BJ (cell line): ENCODE data around the gene MRPL36. TPM values are rescaled to one million over a fixed set of nuclear protein-coding genes. Genes with fewer than 3 reads are reported as not detected.

Experiments
- CTCF ChIA-PET: fragments of 350-600 bp; formaldehyde crosslinking; extraction: SDS; loops from one replicate; lab custom pipeline; 2021; ENCODE audit warnings: antibody characterized with exemption, inconsistent platforms; lab: Yijun Ruan, JAX
- POLR2A ChIA-PET: fragments of 300-600 bp; sonication (Branson Sonifier 250); formaldehyde crosslinking; extraction: SDS; loops from one replicate; lab custom pipeline; 2021; ENCODE audit warnings: antibody characterized with exemption; lab: Charles Lee
- DNase-seq: peaks from one replicate; pipeline ENCODE4 v3.0.0-alpha.2; 2011; ENCODE audit warnings: low read depth
- H3K27me3 ChIP-seq: 2 replicates; pipeline ENCODE4 v1.6.0; 2011; ENCODE audit warnings: low read length; ENCODE audit not compliant: control insufficient read depth, insufficient read depth
- H3K36me3 ChIP-seq: 2 replicates; pipeline ENCODE4 v1.5.1; 2011; ENCODE audit warnings: low read length; ENCODE audit not compliant: control insufficient read depth, insufficient read depth
- H3K4me3 ChIP-seq: 2 replicates; pipeline ENCODE4 v1.5.1; 2011; ENCODE audit warnings: low read depth, mild to moderate bottlenecking, control low read depth, low read length
- polyA minus RNA-seq: library from RNA; depleted of rRNA, polyadenylated mRNA; stranded (reverse); fragments of >200 nt; gene quantifications from 2 replicates; pipeline ENCODE4 v1.2.3, GENCODE V29; 2011; rRNA and poly(A)+ RNA removed
- polyA plus RNA-seq: library from polyadenylated mRNA; depleted of rRNA; stranded (reverse); fragments of >200 nt; gene quantifications from 2 replicates; pipeline ENCODE4 v1.2.3, GENCODE V29; 2011; rRNA removed
- TF ChIP-seq, protein P1 (sequence below): IDR thresholded peaks from 2 replicates; pipeline ENCODE4 v1.5.1; 2011; ENCODE audit warnings: low read depth, mild to moderate bottlenecking, control low read depth, inconsistent platforms, low read length, moderate library complexity; ENCODE audit not compliant: insufficient read depth

Gene MRPL36
- polyA plus RNA-seq: 67.9 and 92.3 TPM in 2 replicates
- polyA minus RNA-seq: 16.6 and 22.0 TPM in 2 replicates

DNA sequence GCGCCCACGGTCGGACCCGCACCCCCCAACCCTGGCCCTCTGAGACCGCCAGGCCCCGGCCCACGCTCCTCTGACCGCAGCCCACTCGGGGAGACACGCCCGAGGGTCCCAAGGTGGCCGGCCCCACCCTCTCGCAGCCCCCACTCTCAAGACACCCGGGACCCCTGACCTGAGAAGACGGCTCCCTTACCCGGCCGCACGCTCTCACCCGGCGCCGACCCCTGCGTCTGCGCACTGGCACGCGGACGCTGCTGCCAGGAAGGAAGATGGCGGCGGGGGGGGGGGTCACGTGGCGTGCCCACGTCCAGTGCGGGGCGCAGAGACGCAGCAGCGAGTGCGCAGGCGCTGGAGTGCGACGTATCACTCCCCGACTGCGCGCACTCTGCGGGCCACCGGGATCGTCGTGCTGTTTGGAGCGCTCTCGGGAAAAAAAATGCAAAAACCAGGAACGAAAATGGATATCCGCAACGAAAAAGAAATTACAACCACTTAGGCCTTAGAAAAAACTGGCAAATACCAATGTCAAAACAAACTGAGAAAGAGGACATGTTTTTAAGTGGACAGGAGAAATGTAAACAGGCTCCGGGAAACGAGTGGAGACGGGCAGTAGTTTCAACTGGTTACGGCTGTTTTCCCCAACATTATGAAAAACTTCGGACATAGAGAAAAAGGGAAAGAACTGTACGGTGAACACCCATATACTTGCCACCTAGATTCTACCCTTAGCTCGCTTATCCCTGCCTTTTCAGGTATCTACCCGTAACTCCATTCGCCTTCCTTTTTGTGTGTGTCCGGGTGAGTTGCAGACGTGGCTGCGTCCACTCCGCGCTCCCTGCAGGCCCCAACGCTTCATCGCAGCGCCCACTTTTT, at the start of gene MRPL36:
MRPL36 (minus strand) TSS at position 236 of the 870 bp plus-strand sequence. CDS start 902 bp downstream, outside the sequence.
- Histone ChIP-seq H3K27me3 (no peaks in the 10 kb centered on the region), H3K4me3 (peak within 1 kb of the TSS; percentile 90), H3K36me3 (peaks cover 27% of the 10 kb centered on the region)
- ChIA-PET CTCF (interaction anchor here (0.7 to 1.4 kb wide), 3 partner anchors 29 to 843 kb away, joined by 3 read pairs; no protein-coding TSS in a partner anchor), POLR2A (no interaction called here)
- TF ChIP-seq, protein P1, sequence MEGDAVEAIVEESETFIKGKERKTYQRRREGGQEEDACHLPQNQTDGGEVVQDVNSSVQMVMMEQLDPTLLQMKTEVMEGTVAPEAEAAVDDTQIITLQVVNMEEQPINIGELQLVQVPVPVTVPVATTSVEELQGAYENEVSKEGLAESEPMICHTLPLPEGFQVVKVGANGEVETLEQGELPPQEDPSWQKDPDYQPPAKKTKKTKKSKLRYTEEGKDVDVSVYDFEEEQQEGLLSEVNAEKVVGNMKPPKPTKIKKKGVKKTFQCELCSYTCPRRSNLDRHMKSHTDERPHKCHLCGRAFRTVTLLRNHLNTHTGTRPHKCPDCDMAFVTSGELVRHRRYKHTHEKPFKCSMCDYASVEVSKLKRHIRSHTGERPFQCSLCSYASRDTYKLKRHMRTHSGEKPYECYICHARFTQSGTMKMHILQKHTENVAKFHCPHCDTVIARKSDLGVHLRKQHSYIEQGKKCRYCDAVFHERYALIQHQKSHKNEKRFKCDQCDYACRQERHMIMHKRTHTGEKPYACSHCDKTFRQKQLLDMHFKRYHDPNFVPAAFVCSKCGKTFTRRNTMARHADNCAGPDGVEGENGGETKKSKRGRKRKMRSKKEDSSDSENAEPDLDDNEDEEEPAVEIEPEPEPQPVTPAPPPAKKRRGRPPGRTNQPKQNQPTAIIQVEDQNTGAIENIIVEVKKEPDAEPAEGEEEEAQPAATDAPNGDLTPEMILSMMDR: peak; percentile 12; the same call in 1 of the 2 replicates
- DNase-seq: no peak

- ChIA-PET POLR2A (no interaction called here), CTCF (no interaction called here)
- no peak for DNase-seq
- TF ChIP-seq, protein P1: no peak
- Histone ChIP-seq H3K36me3 (no peaks in the 10 kb centered on the region), H3K27me3 (peaks cover 10% of the 10 kb centered on the region), H3K4me3 (no peak overlapping the region)
Observed at GRCh38 chr5:1847611-1848010, 48.0 kb upstream of the MRPL36 start.

GRCh38 chr5:1847056-1847455, 47.4 kb upstream of the MRPL36 start:
- POLR2A ChIA-PET: no interaction called here
- Histone ChIP-seq H3K27me3 (peaks cover 8% of the 10 kb centered on the region), H3K36me3 (no peaks in the 10 kb centered on the region), H3K4me3 (no peak overlapping the region)
- CTCF ChIA-PET: no interaction called here
- no peak for DNase-seq
- TF ChIP-seq, protein P1: no peak

DNA sequence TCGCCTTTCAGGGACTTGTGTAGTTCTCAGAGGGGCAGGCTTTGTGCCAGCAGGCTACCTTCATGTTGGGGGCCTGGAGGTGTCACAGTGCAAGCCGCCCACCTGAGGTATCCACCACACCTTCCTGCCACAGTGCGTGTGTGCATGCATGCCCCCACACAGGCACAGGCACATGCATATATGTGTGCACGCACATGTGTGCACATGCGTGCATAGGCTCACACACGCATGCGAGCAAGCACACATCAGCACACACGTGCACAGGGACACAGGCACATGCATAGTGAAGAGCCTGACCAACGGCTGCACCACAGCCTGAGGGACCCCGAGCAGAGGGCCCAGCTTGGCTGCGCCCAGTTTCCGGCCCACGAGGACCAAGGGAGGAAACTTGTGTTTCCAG, 46.9 kb upstream of the MRPL36 start:
- H3K27me3 ChIP-seq: peaks cover 8% of the 10 kb centered on the region
- DNase-seq: no peak
- no peak overlapping the region for H3K4me3 ChIP-seq
- ChIA-PET POLR2A (no interaction called here), CTCF (no interaction called here)
- TF ChIP-seq, protein P1: no peak
- H3K36me3 ChIP-seq: no peaks in the 10 kb centered on the region

DNA sequence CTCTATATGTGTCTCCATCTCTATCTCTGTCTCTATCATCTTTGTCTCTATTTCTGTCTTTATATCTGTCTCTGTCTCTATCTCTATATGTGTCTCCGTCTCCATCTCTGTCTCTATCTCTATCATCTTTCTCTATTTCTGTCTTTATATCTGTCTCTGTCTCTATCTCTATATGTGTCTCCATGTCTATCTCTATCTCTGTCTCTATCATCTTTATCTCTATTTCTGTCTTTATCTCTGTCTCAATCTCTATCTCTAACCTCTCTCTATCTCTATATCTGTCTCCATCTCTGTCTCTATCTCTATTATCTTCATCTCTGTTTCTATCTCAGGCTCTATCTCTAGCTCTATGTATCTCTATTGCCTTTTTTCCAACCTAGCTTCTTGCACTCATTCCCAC, 46.1 kb upstream of the MRPL36 start:
- H3K4me3 ChIP-seq: no peak overlapping the region
- POLR2A ChIA-PET: no interaction called here
- no peak for DNase-seq
- TF ChIP-seq, protein P1: no peak
- peaks cover 3% of the 10 kb centered on the region for H3K27me3 ChIP-seq
- CTCF ChIA-PET: no interaction called here
- no peaks in the 10 kb centered on the region for H3K36me3 ChIP-seq
